A549 (cell line): Measurements from ENCODE around the gene LAMB1. TPM values are rescaled to one million over a fixed set of nuclear protein-coding genes. Genes with fewer than 3 reads are reported as not detected.

ENCODE experiments used
- ATAC-seq, 2 experiments: fragments of 200-7000 bp in 1 of 2; fragments of >200 bp in 1 of 2; cut with Nextera tagmentation in 1 of 2; cut with Tn5 transposase in 1 of 2; 3 replicates each; pipeline versions ENCODE4 v1.8.0 to v1.9.1; 2018 to 2020; ENCODE audit warnings: mild to moderate bottlenecking in 1 of 2, moderate library complexity in 1 of 2
- CTCF ChIA-PET: fragments of 300-600 bp; sonication (Branson Sonifier 250); formaldehyde crosslinking; extraction: SDS; loops from one replicate; lab custom pipeline; 2021; ENCODE audit warnings: antibody characterized with exemption, inconsistent platforms; lab: Yijun Ruan, JAX
- POLR2A ChIA-PET: fragments of 350-600 bp; formaldehyde crosslinking; extraction: SDS; loops from one replicate; lab custom pipeline; 2021; ENCODE audit warnings: antibody characterized with exemption, inconsistent platforms; lab: Yijun Ruan, JAX
- DNase-seq, 2 experiments: peaks; one replicate each; pipeline versions ENCODE4 v3.0.0 to v3.0.0-alpha.2; 2011 to 2016; ENCODE audit warnings: low read depth in 1 of 2, low spot score in 1 of 2
- FAIRE-seq: peaks from 2 replicates; lab custom pipeline; 2011; peaks lifted over from hg19 to GRCh38; lab: Jason Lieb, UNC
- H3K27ac ChIP-seq, 2 experiments: fragments of >200 bp; sonication (Bioruptor Twin); formaldehyde crosslinking; 3 replicates each; pipeline ENCODE4 v1.5.1; 2016 to 2017
- H3K4me1 ChIP-seq: fragments of >200 bp; sonication (Bioruptor Twin); formaldehyde crosslinking; 3 replicates; pipeline ENCODE4 v1.6.1; 2016
- H3K4me2 ChIP-seq: fragments of >200 bp; sonication (Bioruptor Twin); formaldehyde crosslinking; 3 replicates; pipeline ENCODE4 v1.6.1; 2016
- H3K4me3 ChIP-seq: fragments of >200 bp; sonication (Bioruptor Twin); formaldehyde crosslinking; 3 replicates; pipeline ENCODE4 v1.5.1; 2016
- H3K9me3 ChIP-seq: fragments of >200 bp; sonication (Bioruptor Twin); formaldehyde crosslinking; 3 replicates; pipeline ENCODE4 v1.6.1; 2016
- BCL3 ChIP-seq: fragments of >200 bp; sonication (Bioruptor Twin); formaldehyde crosslinking; IDR thresholded peaks from 3 replicates; pipeline ENCODE4 v1.6.1; 2016
- EHF ChIP-seq: fragments of 250-450 bp; sonication (Bioruptor Pico); IDR thresholded peaks from 2 replicates; pipeline ENCODE4 v1.5.0; 2020; ENCODE audit warnings: mild to moderate bottlenecking
- EHMT2 ChIP-seq: fragments of 200-600 bp; sonication (generic); IDR thresholded peaks from 2 replicates; pipeline ENCODE4 v1.6.1; 2016; ENCODE audit warnings: antibody characterized with exemption, low read depth, mild to moderate bottlenecking, moderate library complexity
- ELK1 ChIP-seq: fragments of 150-350 bp; IDR thresholded peaks from 2 replicates; pipeline ENCODE4 v1.6.1; 2014; ENCODE audit warnings: low read depth, mild to moderate bottlenecking, low read length
- ESRRA ChIP-seq: fragments of 150-350 bp; IDR thresholded peaks from 2 replicates; pipeline ENCODE4 v1.6.1; 2014; ENCODE audit warnings: mild to moderate bottlenecking, low read length, borderline replicate concordance
- FOSL2 ChIP-seq, 2 experiments: fragments of 450-650 bp in 1 of 2; fragments of >200 bp in 1 of 2; sonication (Bioruptor Twin) in 1 of 2; formaldehyde crosslinking; IDR thresholded peaks; 2 replicates each; pipeline versions ENCODE4 v1.5.0 to v1.6.1; 2016 to 2020; ENCODE audit warnings: mild to moderate bottlenecking in 1 of 2, moderate library complexity in 1 of 2
- HES2 ChIP-seq: fragments of >200 bp; sonication (Bioruptor Twin); formaldehyde crosslinking; IDR thresholded peaks from 2 replicates; pipeline ENCODE4 v1.6.1; 2016
- MAFK ChIP-seq: fragments of 450-650 bp; IDR thresholded peaks from 2 replicates; pipeline ENCODE4 v1.6.1; 2014; ENCODE audit not compliant: partially characterized antibody
- MAZ ChIP-seq: fragments of 150-350 bp; IDR thresholded peaks from 2 replicates; pipeline ENCODE4 v1.6.1; 2014; ENCODE audit warnings: antibody characterized with exemption, low read depth, low read length, borderline replicate concordance
- MYC ChIP-seq: IDR thresholded peaks from 2 replicates; pipeline ENCODE4 v1.6.1; 2012; ENCODE audit warnings: mild to moderate bottlenecking, inconsistent platforms, low read length, improper control_type of control experiment, borderline replicate concordance
- NPAS2 ChIP-seq: fragments of 250-450 bp; sonication (Bioruptor Pico); IDR thresholded peaks from 2 replicates; pipeline ENCODE4 v1.8.0; 2022; ENCODE audit warnings: mild to moderate bottlenecking, moderate library complexity, borderline replicate concordance
- POLR2AphosphoS2 ChIP-seq: conservative IDR thresholded peaks from 2 replicates; pipeline ENCODE4 v1.6.1; 2012; ENCODE audit warnings: low read length, improper control_type of control experiment, inconsistent platforms
- RAD21 ChIP-seq, 2 experiments: fragments of >200 bp in 1 of 2; sonication (Bioruptor Twin) in 1 of 2; formaldehyde crosslinking in 1 of 2; IDR thresholded peaks in 1 of 2; conservative IDR thresholded peaks in 1 of 2; 2 replicates in 1 of 2; 3 replicates in 1 of 2; pipeline ENCODE4 v1.6.1; 2012 to 2018; ENCODE audit warnings: inconsistent platforms in 1 of 2
- RARB ChIP-seq: fragments of 250-450 bp; sonication (Bioruptor Pico); IDR thresholded peaks from 2 replicates; pipeline ENCODE4 v1.8.0; 2021; ENCODE audit warnings: mild to moderate bottlenecking, moderate library complexity
- RCOR1 ChIP-seq: fragments of 150-350 bp; IDR thresholded peaks from 2 replicates; pipeline ENCODE4 v1.6.1; 2014; ENCODE audit warnings: antibody characterized with exemption, low read length, low read depth
- SMC3 ChIP-seq: fragments of >200 bp; sonication (Bioruptor Twin); formaldehyde crosslinking; IDR thresholded peaks from 3 replicates; pipeline ENCODE4 v1.6.1; 2018; ENCODE audit warnings: inconsistent platforms
- ZSCAN20 ChIP-seq: fragments of 250-450 bp; sonication (Bioruptor Pico); IDR thresholded peaks from 2 replicates; pipeline ENCODE4 v1.8.0; 2022; ENCODE audit warnings: mild to moderate bottlenecking, moderate library complexity
- WGBS: methylation state at CpG from one replicate; pipeline ENCODE4 v1.1.6; 2017; ENCODE audit errors: missing lambda C conversion rate; 5-methylcytosine and 5-hydroxymethylcytosine counted together
- polyA plus RNA-seq, 4 experiments: library from polyadenylated mRNA; depleted of rRNA in 3 of 4; stranded (reverse); fragments of >200 nt; fragmentation: RNase III in 1 of 4; extraction: RNeasy Plus Mini Kit Qiagen cat#74134 plus additional on column Dnase treatment in 1 of 4; gene quantifications; 2 replicates in 3 of 4; 3 replicates in 1 of 4; pipeline ENCODE4 v1.2.3, GENCODE V29; 2011 to 2017
- TF ChIP-seq, protein P1 (sequence below): fragments of 250-450 bp; sonication (Bioruptor Pico); IDR thresholded peaks from 2 replicates; pipeline ENCODE4 v1.5.0; 2021; ENCODE audit warnings: mild to moderate bottlenecking, moderate library complexity, borderline replicate concordance
- TF ChIP-seq, protein P2 (sequence below): fragments of >200 bp; sonication (Bioruptor Twin); formaldehyde crosslinking; IDR thresholded peaks from 3 replicates; pipeline ENCODE4 v1.5.1; 2016
- TF ChIP-seq, protein P3 (sequence below): fragments of 450-650 bp; IDR thresholded peaks from 2 replicates; pipeline ENCODE4 v1.6.1; 2014; ENCODE audit warnings: antibody characterized with exemption

The LAMB1 gene
- polyA plus RNA-seq, 2 of the 4 experiments (the other 2 are of a cell fraction) = 142 to 162 TPM

DNA sequence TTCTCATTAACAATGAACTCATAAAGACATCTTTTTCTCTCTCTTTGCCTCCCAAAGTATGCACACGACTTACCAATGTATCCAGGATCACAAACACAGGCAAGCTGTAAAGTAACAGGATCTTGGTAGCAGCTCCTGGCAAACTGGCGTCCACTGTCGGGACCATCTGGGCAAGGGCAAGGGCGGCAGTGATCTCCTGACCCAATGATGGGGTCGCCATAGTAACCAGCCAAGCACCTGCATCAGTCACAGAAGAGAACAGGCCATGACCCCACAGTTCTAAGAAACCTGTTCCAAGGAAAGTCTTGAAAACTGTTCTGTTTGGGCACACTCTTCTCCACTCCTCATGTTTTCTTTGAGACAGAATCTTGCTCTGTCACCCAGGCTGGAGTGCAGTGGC is 47.6 kb downstream of the LAMB1 start:
- WGBS = 96% methylated on average over 5 of the region's 5 CpGs
- no peaks in the 10 kb centered on the region for H3K9me3 ChIP-seq
- TF ChIP-seq ELK1 = no peak
- no peak for TF ChIP-seq RCOR1
- TF ChIP-seq EHF (CRISPR knock-in tag) = no peak
- TF ChIP-seq RAD21 (conservative IDR thresholded peaks at IDR 0.05 in 1 of 2, IDR thresholded peaks at IDR 0.05 in 1 of 2) = no peak
- TF ChIP-seq ZSCAN20 (CRISPR knock-in tag) = no peak
- no peak for TF ChIP-seq MYC
- TF ChIP-seq HES2 = no peak
- no peak for TF ChIP-seq FOSL2 (IDR thresholded peaks at IDR 0.05)
- TF ChIP-seq FOSL2 (CRISPR knock-in tag; IDR thresholded peaks at IDR 0.05) = no peak
- TF ChIP-seq, protein P1, sequence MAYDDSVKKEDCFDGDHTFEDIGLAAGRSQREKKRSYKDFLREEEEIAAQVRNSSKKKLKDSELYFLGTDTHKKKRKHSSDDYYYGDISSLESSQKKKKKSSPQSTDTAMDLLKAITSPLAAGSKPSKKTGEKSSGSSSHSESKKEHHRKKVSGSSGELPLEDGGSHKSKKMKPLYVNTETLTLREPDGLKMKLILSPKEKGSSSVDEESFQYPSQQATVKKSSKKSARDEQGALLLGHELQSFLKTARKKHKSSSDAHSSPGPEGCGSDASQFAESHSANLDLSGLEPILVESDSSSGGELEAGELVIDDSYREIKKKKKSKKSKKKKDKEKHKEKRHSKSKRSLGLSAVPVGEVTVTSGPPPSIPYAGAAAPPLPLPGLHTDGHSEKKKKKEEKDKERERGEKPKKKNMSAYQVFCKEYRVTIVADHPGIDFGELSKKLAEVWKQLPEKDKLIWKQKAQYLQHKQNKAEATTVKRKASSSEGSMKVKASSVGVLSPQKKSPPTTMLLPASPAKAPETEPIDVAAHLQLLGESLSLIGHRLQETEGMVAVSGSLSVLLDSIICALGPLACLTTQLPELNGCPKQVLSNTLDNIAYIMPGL = no peak
- no peak for TF ChIP-seq POLR2AphosphoS2
- no peak for TF ChIP-seq EHMT2
- TF ChIP-seq, protein P2, sequence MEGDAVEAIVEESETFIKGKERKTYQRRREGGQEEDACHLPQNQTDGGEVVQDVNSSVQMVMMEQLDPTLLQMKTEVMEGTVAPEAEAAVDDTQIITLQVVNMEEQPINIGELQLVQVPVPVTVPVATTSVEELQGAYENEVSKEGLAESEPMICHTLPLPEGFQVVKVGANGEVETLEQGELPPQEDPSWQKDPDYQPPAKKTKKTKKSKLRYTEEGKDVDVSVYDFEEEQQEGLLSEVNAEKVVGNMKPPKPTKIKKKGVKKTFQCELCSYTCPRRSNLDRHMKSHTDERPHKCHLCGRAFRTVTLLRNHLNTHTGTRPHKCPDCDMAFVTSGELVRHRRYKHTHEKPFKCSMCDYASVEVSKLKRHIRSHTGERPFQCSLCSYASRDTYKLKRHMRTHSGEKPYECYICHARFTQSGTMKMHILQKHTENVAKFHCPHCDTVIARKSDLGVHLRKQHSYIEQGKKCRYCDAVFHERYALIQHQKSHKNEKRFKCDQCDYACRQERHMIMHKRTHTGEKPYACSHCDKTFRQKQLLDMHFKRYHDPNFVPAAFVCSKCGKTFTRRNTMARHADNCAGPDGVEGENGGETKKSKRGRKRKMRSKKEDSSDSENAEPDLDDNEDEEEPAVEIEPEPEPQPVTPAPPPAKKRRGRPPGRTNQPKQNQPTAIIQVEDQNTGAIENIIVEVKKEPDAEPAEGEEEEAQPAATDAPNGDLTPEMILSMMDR = no peak
- no peak for TF ChIP-seq NPAS2 (CRISPR knock-in tag)
- no peak for TF ChIP-seq RARB (CRISPR knock-in tag)
- TF ChIP-seq BCL3 = no peak
- TF ChIP-seq MAFK = no peak
- TF ChIP-seq, protein P3, sequence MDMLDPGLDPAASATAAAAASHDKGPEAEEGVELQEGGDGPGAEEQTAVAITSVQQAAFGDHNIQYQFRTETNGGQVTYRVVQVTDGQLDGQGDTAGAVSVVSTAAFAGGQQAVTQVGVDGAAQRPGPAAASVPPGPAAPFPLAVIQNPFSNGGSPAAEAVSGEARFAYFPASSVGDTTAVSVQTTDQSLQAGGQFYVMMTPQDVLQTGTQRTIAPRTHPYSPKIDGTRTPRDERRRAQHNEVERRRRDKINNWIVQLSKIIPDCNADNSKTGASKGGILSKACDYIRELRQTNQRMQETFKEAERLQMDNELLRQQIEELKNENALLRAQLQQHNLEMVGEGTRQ = no peak
- no peak for TF ChIP-seq ESRRA
- no peak for TF ChIP-seq MAZ
- TF ChIP-seq SMC3 = no peak
- TF ChIP-seq, all 56 proteins: peak for 0
- no peak overlapping the region for H3K4me2 ChIP-seq
- H3K4me3 ChIP-seq = no peak overlapping the region
- FAIRE-seq (no peak), DNase-seq (no peak), ATAC-seq (no peak)
- ChIA-PET POLR2A (no interaction called here), CTCF (interaction anchor here (1.0 to 2.6 kb wide), 5 partner anchors 9 to 190 kb away, joined by 3 to 12 read pairs (median 4); no protein-coding TSS in a partner anchor)
- peaks cover 41% of the 10 kb centered on the region for H3K4me1 ChIP-seq
- H3K27ac ChIP-seq = no peak overlapping the region
